ENCODE measurements around the gene SMAD5. TPM values are rescaled to one million over a fixed set of nuclear protein-coding genes. Genes with fewer than 3 reads are reported as not detected.

SMAD5 gene
- total RNA-seq, 4 donors from 2014 or later = 41.1 to 55.6 (median 43.7) TPM

GRCh38 chr5:136106351-136107031 lies 26.2 kb upstream of the SMAD5 start:
- TF ChIP-seq, protein P1, sequence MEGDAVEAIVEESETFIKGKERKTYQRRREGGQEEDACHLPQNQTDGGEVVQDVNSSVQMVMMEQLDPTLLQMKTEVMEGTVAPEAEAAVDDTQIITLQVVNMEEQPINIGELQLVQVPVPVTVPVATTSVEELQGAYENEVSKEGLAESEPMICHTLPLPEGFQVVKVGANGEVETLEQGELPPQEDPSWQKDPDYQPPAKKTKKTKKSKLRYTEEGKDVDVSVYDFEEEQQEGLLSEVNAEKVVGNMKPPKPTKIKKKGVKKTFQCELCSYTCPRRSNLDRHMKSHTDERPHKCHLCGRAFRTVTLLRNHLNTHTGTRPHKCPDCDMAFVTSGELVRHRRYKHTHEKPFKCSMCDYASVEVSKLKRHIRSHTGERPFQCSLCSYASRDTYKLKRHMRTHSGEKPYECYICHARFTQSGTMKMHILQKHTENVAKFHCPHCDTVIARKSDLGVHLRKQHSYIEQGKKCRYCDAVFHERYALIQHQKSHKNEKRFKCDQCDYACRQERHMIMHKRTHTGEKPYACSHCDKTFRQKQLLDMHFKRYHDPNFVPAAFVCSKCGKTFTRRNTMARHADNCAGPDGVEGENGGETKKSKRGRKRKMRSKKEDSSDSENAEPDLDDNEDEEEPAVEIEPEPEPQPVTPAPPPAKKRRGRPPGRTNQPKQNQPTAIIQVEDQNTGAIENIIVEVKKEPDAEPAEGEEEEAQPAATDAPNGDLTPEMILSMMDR (IDR thresholded peaks at IDR 0.05; ENCODE audit: low read depth) = no peak

DNA sequence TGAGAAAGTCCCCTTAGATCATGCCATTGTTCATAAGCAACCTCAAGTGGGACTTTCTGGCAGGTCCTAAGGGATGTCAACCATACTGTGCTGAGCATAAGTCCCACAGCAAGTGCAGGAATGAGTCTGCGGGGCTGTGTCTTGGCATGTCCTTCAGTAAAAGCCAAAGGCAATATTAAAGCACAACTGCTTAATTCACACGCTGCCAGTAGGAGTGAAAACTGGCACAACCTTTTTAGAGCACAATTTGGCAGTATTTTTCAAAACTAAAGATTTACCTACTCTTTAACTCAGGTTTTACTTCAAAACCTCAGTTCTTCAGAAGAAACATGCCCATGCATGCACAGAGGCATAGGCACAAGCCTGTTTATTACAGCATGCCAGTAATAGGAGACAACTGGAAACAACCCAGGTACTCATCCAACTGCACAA lies 24.4 kb upstream of the SMAD5 start:
- TF ChIP-seq, protein P1 (IDR thresholded peaks at IDR 0.05; ENCODE audit: low read depth) = no peak

- TF ChIP-seq, protein P1 (IDR thresholded peaks at IDR 0.05; ENCODE audit: low read depth) = no peak
Observed at GRCh38 chr5:136108766-136109165, 23.9 kb upstream of the SMAD5 start.

GRCh38 chr5:136109453-136110135 lies 23.1 kb upstream of the SMAD5 start:
- TF ChIP-seq, protein P1 (IDR thresholded peaks at IDR 0.05; ENCODE audit: low read depth) = no peak

DNA sequence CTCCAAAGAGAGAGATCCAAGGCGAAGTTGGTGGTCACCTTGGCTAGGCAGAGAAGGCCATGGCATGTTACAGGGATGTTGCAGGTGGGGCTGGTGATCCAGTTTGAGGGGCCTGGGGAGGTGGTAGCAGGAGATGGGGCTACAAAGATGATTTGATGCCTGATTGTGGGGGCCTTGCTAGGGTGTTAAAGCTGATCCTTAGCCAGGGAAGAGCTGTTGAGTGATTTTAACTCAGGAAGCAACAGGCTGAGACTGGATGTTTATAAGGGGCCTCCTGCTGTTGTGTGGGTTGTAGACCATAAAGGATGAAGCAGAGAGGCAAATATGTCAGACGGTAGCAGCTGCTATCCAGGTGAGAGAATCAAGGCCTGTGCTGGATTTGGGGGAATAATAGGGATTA lies 19.0 kb upstream of the SMAD5 start:
- TF ChIP-seq, protein P1 (IDR thresholded peaks at IDR 0.05; ENCODE audit: low read depth) = no peak

DNA sequence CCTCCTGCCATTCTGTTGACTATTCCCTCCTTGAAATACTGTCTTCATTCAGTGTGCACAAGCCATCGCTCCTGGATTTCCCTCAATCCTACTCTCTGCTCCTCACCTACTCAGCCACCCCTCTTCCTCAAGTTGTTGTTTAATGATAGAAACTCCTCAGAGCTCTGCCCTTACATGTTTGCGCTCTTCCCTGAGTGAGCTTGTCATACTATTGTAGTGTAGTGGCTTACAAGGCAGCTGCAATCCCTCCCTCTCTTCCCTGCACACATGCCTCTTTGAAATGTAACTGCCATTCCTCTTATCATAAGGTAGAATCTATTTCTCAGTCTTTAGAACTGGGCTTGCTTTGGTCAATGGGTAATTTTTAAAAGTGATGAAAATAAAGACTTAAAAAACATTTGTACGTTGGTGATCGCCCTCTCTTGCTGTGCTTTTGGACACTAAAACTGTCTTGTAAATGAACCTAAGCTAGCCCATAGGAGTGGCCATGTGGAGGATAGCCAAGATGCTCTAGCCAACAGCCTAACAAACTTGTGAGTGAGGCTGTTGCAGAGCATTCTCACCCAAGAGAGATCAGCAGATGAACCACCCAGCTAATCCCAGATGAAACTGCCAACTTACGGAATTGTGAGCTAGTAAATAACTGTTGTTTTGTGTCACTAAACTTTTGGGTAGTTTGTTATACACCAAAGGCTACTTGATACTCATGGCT lies 18.1 kb upstream of the SMAD5 start:
- TF ChIP-seq, protein P1 (IDR thresholded peaks at IDR 0.05; ENCODE audit: low read depth) = no peak
